ENCODE measurements around the gene SEPTIN5.
A peak's percentile ranks its signal among the peaks of the same experiment; 100 is the strongest.
"Not testable (repeated sequence)": the region's sequence is repeated elsewhere in the genome, so short reads cannot be mapped to it uniquely, and the experiment has no call there.

The SEPTIN5 gene

DNA sequence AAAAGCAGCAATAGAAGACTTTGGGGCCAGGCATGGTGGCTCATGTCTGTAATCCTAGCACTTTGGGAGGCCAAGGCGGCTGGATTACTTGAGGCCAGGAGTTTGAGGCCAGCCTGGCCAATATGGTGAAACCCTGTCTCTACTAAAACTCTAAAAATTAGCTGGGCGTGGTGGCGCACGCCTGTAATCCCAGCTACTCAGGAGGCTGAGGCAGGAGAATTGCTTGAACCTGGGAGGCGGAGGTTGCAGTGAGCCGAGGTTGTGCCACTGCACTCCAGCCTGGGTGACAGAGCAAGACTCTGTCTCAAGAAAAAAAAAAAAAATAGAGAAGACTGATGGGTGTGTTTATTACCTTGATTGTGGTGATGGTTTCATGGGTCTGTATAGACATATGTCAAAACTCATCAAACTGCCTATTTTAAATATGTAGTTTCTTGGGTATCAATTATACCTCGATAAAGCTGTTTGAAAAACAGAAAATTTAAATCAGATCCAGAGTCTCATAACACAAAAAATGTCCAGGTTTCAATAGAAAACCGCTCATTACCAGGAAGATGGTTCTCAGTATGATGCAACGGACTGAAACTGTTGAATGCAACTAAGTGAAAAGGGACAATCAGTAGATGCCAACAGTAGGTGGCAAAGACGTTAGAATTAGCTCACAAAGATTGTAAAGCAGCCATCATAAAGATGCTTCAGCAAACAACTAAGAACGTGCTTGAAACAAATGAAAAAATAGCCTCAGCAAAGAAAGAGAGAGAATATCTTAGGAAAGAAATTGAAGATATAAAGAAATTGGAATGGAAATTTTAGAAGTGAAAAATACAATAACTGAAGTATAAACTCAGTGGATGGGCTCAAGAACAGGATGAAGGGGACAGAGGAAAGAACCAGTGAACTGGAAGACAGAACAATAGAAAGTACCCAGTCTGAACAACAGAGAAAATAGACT, 33.1 kb upstream of the SEPTIN5 start:
- peak; percentile 23 for DNase-seq

DNA sequence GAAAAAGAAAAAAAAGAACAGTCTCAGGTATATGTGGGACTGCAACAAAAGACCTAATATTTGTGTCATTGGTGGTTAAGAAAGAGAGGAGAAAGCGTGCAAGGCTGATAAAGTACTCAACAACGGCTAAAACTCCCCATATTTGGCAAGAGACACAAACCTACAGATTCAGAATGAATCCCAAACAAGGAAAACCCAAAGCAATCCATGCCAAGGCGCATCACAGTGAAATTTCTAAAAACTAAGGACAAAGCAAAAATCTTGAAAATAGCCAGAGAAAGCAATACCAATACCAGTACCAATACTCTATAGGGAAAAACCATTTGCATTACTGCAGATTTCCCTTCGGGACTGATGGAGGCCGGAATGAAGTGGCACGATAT, 32.4 kb upstream of the SEPTIN5 start:
- no peak for DNase-seq

DNA sequence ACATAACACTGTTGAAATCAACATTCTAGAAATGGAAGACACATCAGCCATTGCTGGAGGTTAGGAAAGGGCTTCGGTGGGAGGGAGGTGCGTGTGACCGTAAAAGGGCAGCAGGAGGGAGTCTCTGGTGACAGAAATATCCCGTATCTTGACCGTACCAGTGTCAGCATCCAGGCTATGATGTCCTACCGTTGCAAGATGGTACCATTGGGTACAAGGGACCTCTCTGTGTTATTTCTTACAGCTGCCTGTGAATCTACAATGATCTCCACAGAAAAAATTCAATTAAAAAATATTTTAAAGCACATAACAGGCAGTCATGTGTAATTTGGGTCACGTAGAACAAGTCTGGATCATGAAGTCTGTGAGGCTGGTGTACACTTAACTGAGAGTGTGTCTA, 27.4 kb upstream of the SEPTIN5 start:
- no peak for DNase-seq

DNA sequence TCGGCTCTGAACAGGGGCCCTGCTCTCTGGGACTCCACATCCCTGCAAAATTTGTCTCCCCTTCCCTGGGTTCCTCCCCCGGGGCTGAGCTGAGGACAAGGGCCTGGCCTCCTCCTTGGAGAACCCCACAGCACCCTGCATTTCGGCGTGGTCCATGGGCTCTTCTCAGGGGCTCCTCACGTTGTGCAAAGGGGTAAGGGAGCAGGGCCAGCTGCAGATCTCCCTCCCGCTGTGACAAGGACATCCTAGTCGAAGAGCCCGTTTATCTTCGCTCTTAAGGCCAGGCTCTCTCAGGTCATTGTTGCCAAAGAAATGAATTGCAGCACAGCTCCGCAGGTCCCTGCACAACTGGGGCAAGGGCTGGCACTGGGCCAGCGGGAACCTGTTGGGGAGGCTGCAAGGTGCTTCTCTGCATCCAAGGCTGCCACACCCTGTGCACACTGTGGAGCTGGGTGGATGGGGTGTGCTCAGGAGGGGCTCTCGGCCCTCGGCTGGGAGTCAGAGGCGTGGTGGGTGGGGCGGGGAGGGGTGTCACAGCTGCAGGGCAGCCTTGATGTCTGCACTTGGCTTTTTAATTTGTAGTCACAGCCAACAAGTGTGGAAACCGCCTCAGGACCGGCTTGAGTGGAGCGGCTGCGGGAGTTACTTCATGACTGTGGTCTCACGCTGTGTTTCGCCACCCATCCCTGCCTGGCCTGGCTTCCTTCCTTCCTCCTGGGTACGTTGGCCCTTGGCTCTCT, 26.6 kb upstream of the SEPTIN5 start:
- DNase-seq: peak; percentile 89

DNA sequence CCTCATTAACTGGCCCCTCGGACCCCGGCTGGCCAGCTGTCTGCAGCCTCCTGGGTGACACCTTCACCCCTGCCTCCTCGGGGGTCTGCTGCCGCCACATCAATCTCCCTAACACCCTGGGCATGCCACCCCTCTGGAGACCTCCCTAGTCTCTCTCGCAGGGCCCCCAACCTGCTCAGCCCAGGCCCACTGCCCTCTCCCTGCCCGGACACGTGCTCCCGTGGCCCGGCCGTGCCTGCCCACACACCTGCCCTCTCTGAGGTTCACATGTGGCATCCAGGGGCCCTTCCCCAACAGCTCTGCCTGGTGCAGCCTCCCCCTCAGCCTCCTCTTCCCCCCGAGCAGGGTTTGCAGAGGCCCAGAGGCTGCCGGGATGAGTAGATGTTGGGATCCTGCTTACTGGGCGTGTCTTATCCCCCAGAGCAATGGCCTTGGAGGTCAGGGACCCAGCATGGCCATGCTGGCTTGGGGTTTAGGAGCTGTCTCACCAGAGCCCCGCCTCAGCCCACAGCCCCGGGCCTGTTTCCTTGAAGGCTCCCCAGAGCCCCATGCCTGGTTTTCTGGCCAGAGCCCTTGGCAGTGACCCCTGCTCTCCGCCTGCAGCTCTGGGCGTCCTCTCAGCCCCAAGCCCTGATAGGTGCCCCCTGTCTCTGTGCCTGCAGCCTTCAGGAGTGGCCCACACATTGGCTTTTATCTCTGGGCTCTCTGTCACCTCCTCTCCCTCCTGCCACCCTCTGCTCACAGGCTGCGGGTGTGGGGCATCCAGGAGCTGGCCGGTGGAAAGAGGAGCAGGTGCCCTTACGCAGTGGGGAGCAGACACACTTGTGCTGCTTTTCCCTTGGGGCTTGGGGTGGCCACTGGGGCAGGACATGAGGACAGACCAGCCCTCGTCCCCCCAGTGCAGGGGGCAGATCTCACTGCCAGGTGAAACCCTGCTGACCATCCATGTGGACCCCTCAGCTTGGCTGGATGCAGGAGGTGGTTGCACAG, 25.7 kb upstream of the SEPTIN5 start:
- DNase-seq: no peak

DNA sequence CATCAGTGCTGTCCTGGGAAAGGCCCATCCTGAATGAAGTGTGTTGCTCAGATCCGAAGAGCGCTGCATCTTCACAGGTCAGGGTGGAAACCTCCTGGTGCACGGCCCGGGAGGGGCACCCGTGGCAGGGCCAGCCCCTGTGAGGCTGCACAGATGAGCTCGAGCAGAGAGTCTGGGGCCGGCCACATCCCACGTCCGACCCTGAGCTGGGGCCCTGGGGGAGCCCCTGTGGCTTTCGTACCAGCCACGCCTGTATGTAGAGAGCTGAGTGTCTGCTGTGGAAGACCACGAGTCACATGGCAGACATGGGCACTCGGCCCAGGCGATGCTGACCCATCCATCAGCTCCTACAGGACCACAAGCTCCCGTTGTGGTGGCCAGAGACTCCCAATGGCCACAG, 24.9 kb upstream of the SEPTIN5 start:
- no peak for DNase-seq

DNA sequence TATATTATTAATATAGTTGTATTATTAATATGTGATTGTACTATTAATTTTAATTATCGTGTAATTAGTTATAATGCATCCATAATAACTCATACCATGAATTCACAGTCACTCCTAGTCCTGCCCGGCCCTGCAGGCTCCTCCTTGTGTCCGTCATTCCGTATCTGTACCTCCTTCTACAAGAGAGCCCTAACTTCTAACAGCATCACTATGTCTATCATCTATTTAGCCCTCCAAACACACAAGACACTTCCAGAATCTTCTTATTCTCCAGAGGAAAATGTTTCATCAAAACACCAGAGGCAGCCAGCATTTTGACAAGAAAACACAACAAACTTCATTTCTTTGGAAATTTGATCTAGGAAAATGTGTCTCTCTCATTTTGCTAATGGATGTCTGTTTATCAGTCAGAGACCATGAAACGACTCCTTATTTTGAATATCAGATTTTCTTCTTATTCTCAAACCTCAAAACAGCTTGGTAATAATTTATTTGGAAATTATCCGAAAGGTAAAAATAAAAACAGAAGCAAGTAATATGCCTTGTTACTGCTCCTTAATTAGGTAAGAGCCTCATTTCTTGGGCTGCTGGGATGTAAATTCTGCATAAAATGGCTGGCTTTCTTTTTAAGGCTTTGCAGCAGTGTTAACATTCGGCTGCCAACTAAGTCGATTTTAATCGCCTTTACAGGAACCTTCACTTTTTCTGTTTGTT, 23.1 kb upstream of the SEPTIN5 start:
- no peak for DNase-seq

DNA sequence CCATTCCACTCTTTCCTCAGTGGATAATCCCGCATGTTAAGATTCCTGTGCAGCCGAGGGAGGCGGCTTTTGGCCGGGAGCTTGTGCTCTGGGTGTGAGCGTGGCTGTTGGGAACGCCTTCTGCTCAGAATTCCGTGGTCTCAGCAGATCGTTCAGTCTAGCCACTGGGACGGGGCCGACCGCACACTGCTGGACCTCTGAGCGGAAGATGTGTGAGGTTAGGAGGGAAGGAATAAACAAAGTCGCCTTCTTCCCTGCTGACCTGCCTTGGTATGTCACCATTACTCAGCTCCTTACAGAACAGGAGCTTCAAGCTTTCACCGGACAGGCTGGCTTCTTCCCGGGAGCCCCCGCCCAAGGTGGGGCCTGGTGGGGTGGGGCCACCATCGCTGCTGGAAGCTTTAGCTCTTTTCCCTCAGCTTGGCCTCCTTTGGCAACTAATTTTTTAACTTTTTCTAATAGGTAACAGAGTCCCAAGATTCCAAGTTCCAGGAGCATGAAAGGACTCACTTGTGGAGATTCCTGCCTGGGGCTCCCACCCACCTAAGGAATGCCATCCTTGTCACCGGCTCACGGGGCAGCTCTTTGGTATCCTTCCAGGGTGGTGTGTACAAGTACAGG, 22.5 kb upstream of the SEPTIN5 start:
- DNase-seq: no peak

DNA sequence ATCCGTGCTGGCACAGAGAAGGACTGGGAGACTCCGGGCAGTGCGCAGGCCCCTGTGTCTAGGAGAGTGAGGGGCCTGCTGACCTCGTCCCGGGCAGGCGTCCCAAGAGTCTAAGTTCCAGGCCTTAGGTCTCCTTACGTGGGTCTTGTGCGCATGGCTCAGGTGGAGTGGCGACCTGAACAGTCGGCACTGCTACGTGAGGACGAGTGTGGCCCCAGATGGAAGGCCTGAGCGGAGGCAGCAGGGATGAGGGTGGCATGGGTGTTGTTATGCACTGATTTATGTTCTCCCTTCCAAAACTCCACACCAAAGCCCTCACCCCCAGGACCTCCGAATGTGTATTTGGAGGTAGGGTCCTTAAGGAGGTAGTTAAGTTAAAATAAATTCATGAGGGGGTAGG, 20.7 kb upstream of the SEPTIN5 start:
- DNase-seq: no peak

DNA sequence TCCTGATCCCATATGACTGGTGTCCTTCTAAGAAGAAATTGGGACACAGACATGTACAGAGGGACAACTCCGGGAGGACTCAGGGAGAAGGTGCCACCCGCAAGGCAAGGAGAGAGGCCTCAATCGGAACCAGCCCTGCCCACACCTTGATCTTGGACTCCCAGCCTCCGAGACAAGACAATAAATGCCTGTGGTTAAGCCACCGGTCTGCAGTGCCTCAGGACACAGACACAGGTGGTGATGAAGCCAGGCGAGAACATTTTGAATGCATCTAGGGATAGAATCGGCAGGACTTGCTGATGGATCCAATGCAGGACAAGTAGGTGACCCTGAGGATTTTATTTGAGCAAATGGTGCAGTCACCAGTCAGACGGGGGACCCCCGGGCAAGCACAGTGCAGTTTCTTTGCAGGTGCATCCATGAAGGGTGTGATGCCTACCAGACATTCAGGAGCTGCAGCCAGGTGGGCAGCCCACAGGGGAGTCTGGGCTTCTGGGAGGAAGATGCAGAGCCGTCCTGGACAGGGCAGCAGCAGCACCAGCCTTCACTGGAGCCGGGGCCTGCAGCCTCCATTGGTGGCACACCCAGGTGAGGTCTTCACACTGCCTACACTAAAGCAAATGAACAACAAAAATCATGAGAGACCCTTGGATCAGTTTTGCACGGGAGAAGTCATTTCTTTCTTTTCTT, 20.2 kb upstream of the SEPTIN5 start:
- no peak for DNase-seq

DNA sequence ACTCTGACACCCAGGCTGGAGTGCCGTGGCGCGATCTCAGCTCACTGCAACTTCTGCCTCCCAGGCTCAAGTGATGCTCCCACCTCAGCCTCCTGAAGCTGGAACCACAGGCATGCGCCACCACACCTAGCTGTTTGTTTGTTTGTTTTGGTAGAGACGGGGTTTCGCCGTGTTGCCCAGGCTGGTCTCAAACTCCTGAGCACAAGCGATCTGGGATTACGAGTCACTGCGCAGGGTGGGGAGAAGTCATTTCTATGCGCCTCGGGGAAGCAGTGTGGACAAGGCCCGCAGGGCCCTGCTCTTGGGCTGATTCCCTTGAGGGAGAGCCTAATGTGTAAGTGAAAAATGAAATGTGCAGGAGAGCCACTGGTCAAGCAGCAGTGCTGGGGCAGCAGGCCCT, 19.6 kb upstream of the SEPTIN5 start:
- no peak for DNase-seq

DNA sequence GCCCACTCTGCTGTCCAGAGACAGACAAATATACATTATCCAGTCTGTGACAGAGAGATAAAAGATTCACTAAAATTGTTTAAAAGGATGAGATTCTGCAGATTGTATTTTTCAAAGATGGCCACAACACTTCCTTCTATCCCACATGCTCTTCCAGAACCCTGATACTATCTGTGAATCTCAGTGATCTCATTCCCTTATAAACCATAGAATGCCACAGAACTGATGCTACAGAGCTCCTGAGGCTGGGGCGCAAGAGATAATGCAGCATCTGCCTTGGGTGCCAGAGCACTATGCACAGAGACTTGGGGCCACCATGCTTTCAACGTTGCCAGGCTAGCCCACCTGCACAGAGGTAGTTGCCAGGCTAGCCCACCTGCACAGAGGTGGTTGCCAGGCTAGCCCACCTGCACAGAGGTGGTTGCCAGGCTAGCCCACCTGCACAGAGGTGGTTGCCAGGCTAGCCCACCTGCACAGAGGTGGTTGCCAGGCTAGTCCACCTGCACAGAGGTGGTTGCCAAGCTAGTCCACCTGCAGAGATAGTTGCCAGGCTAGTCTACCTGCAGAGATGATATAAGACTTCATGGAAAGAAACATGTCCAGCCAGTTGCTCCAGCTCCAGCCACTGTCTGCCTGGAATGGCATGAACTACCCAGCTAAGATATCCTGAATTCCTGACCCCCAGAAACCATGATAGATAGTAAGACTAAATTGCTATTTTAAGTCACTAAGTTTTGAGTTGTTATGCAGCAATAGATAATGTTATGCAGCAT, 17.6 kb upstream of the SEPTIN5 start:
- no peak for DNase-seq

DNA sequence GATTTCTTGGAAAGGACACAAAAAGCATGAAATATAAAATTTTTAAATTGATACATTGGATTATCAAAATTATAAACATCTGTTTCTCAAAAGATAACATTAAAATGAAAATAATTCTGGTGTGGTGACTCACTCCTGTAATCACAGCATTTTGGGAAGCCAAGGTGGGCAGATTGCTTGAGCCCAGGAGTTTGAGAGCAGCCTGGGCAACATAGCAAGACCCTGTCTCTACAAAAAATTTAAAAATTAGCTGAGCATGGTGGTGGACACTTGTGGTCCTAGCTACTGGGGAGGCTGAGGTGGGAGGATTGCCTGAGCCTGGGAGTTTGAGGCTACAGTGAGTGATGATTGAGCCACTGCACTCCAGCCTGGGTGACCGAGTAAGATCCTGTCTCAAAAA, 16.4 kb upstream of the SEPTIN5 start:
- DNase-seq: not testable (repeated sequence)

DNA sequence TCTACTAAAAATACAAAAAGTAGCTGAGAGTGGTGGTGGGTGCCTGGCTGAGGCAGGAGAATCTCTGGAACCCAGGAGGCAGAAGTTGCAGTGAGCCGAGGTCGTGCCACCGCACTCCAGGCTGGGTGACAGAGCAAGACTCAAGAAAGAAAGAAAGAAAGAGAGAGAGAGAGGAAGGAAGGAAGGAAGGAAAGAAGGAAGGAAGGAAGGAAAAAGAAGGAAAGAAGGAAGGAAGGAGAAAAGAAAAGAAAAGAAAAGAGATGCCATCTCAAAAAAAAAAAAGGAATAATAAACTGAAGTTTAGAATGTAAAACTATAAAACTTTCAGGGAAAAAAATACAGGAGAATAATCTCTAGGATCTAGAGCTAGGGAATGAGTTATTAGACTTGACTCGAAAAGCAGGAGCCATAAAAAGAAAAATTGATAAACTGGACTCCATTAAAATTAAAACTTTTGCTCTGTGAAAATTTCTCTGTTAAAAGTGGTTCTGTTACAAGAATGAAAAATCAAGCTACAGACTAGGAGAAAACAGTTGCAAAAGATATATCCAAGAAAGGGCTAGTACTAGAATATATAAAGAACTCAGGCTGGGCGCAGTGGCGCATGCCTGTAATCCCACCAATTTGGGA, 13.4 kb upstream of the SEPTIN5 start:
- no peak for DNase-seq

DNA sequence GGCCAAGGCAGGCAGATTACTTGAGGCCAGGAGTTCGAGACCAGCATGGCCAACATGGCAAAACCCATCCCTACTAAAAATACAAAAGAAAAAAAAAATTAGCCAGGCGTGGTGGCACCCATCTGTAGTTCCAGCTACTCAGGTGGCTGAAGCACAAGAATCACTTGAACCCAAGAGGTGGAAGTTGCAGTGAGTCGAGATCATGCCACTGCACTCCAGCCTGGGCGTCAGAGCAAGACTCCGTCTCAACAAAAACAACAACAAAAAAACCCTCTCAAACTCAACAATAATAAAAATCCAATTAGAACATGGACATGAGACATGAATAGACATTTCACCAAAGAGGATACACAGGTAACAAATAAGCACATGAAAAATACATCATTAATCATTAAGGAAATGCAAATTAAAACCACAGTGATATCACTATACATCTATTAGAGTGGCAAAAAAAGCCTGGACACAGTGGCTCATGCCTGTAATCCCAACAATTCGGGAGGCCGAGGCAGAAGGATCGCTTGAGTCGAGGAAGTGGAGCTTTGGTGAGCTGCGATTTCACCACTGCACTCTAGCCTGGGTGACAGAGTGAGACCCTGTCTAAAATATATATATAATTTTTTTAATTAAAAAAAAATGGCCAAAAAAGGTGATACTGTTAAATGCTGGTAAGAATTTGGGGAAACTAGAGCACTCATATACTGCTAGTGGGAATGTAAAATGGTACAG, 12.7 kb upstream of the SEPTIN5 start:
- no peak for DNase-seq

DNA sequence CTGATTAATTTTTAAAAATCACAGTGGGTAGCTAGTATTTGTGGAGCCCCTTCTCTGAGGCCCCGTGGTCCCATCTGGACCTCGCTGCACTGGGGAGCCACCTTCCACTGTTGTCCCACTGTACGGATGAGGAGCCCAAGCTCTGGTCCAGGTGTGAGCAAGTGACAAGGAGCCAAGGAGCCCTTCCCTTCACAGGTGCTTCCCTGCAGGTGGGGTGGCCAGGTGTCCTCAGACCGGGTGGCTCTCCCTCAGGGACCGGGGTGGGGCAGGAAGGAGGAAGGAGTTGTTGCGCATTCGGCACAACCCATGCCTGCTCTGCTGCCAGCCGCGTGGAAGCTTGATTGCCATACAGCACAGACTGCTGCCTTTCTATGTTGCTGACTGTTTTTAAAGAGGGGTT, 10.4 kb upstream of the SEPTIN5 start:
- peak; percentile 61 for DNase-seq

DNA sequence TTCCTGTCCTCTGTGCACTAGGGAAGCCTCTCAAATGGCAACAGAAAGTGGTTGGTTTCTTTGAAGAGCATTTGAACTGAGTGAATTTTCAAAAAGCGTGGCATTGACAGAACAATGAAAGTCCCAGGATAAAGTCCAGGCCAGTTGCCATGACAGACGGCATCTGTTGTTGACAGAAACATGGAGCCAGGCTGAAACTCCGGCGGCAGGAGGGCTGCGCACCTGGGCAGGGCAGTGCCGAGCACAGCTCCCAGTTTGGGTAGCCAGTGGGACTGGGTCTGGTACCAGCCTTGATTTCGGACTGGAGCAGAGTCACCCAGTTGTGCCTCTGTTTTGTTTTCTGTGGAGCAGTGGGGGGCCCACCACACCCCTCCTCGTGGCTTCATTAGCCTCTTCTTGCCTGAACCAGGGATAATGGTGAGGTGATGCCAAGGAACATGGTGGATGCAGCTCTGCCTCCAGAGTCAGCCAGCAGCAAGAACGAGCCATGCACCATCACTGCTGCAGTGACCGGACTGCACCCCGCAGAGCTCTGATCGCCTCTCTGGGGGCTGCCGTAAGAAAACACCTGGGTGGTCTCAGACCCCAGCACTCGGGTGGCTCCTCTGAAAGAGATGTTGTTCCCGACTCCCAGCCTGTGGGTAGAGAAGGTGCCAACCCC, 9.8 kb upstream of the SEPTIN5 start:
- peak; percentile 33 for DNase-seq

DNA sequence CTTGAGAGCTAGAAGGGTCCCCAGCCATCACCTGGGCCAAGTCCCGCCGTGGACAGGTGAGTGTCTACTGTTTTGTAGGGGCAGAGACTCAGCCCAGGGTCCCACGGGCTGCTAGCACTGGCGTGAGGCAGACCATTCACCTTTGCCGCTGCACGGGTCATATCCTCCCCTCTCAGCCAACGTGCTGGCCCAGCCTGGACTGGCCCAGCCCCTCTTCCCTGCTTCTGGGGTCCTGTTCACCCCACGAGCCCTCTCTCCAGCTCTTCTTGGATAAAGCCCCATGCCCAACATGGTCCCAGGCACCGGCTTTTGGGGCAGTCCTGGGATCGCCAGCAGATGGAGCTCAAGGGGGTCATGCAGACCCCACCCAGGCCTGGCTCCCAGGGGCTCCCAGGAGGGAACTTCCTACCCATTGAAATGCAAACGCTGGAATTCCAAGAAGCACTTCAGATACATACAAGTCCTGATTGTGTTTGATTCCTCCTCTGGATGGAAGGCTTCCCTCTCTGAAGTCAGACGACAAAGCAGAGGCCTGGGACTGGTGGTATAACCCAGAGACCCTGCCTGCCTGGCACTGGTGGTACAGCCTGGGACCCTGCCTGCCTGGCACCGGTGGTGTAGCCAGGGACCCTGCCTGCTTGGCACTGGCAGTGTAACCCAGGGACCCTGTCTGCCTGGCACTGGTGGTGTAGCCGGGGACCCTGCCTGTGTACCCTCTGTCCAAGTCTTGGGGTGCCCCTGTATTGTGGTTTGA, 8.9 kb upstream of the SEPTIN5 start:
- DNase-seq: no peak

Data from NCI-H69 (cell line).